Testis (tissue), 3 donors: ENCODE data around the gene WDFY4. TPM values are rescaled to one million over a fixed set of nuclear protein-coding genes. Genes with fewer than 3 reads are reported as not detected.

ENCODE experiments used
- DNase-seq: peaks from one replicate; pipeline ENCODE4 v3.0.0-alpha.2; 2019
- H3K27ac ChIP-seq, 2 donors: fragments of 200-600 bp; sonication (generic); one replicate each; pipeline ENCODE4 v1.5.1; 2019
- H3K27me3 ChIP-seq: fragments of 200-600 bp; sonication (generic); one replicate; pipeline ENCODE4 v1.5.1; 2019
- H3K36me3 ChIP-seq: fragments of 200-600 bp; sonication (generic); one replicate; pipeline ENCODE4 v1.5.1; 2017; ENCODE audit warnings: low read depth; ENCODE audit errors: missing control alignments
- H3K4me1 ChIP-seq: fragments of 200-600 bp; sonication (generic); one replicate; pipeline ENCODE4 v1.5.1; 2019
- H3K4me3 ChIP-seq, 2 donors: fragments of 200-600 bp; sonication (generic); one replicate each; pipeline ENCODE4 v1.5.1; 2017 to 2019
- H3K9me3 ChIP-seq: fragments of 200-600 bp; sonication (generic); one replicate; pipeline ENCODE4 v1.5.1; 2017
- POLR2A ChIP-seq: fragments of 450-650 bp; IDR thresholded peaks from one replicate; pipeline ENCODE4 v1.6.1; 2017; ENCODE audit warnings: antibody characterized with exemption, mild to moderate bottlenecking, moderate library complexity
- WGBS, 2 donors: methylation state at CpG; one replicate each; pipeline ENCODE4 v1.1.5; 2018; 5-methylcytosine and 5-hydroxymethylcytosine counted together
- intact Hi-C: fragments of 100-400 bp; cut with DNase I; formaldehyde crosslinking; loops from one replicate; pipeline ENCODE4 v1.15.1; 2023; ENCODE audit warnings: low total_unique reads
- polyA plus RNA-seq: library from polyadenylated mRNA; stranded (reverse); fragments of 350-450 nt; fragmentation: Illumina TruSeq; extraction: RNeasy Lipid Tissue Mini Kit (QIAGEN cat#74804); gene quantifications from one replicate; pipeline ENCODE4 v1.2.3, GENCODE V29; 2014; ENCODE audit warnings: low read depth, low replicate concordance; ENCODE audit not compliant: insufficient read depth
- total RNA-seq, 2 donors: library from RNA; depleted of rRNA; stranded (reverse); fragments of >200 nt; gene quantifications; one replicate each; pipeline ENCODE4 v1.2.3, GENCODE V29; 2016
- TF ChIP-seq, protein P1 (sequence below), 3 experiments: fragments of 450-650 bp in 2 of 3; fragments of 200-600 bp in 1 of 3; sonication (generic) in 1 of 3; IDR thresholded peaks; one replicate each; pipeline ENCODE4 v1.5.1; 2016 to 2019; ENCODE audit warnings: antibody characterized with exemption in 3 of 3, mild to moderate bottlenecking in 2 of 3, moderate library complexity in 1 of 3

The WDFY4 gene
- total and polyA plus RNA-seq, 3 donors from 2014 or later: 10.2 to 21.5 (median 18.4) TPM

DNA sequence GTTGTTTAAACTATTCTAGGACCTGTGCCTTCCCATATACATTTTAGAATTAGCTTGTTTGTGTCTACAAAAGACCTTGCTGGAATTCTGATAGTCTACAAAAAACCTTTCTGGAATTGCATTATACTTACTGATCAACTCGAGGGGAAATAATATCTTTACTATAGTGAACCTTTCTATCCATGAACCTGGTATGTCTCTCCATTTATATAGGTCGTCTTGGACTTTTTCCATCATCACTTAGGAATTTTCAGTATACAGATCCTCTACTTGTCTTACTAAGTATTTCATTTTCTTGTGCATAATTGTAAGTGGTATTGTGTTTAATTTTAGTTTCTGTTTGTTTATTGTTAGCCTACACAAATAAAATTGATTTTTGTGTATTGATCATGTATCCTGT is 101.1 kb downstream of the WDFY4 start:
- TF ChIP-seq, protein P1, sequence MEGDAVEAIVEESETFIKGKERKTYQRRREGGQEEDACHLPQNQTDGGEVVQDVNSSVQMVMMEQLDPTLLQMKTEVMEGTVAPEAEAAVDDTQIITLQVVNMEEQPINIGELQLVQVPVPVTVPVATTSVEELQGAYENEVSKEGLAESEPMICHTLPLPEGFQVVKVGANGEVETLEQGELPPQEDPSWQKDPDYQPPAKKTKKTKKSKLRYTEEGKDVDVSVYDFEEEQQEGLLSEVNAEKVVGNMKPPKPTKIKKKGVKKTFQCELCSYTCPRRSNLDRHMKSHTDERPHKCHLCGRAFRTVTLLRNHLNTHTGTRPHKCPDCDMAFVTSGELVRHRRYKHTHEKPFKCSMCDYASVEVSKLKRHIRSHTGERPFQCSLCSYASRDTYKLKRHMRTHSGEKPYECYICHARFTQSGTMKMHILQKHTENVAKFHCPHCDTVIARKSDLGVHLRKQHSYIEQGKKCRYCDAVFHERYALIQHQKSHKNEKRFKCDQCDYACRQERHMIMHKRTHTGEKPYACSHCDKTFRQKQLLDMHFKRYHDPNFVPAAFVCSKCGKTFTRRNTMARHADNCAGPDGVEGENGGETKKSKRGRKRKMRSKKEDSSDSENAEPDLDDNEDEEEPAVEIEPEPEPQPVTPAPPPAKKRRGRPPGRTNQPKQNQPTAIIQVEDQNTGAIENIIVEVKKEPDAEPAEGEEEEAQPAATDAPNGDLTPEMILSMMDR (IDR thresholded peaks at IDR 0.05): no peak
- no peak for TF ChIP-seq POLR2A
- Histone ChIP-seq H3K27me3 (no peaks in the 10 kb centered on the region), H3K36me3 (no peaks in the 10 kb centered on the region), H3K27ac (no peak overlapping the region), H3K4me1 (no peaks in the 10 kb centered on the region), H3K9me3 (no peaks in the 10 kb centered on the region), H3K4me3 (no peak overlapping the region)
- intact Hi-C loops: no loop called here
- 82% methylated on average over 2 of the region's 2 CpGs for WGBS, 2 donors
- no peak for DNase-seq

- Histone ChIP-seq H3K9me3 (no peaks in the 10 kb centered on the region), H3K4me1 (no peaks in the 10 kb centered on the region), H3K36me3 (no peaks in the 10 kb centered on the region), H3K27ac (no peak overlapping the region), H3K27me3 (no peaks in the 10 kb centered on the region), H3K4me3 (no peak overlapping the region)
- WGBS, 2 donors: 80 to 82% methylated on average over 4 of the region's 4 CpGs
- intact Hi-C loops: no loop called here
- no peak for DNase-seq
- no peak for TF ChIP-seq POLR2A
- TF ChIP-seq, protein P1 (IDR thresholded peaks at IDR 0.05): no peak
Observed at GRCh38 chr10:48786606-48787282, 102.1 kb downstream of the WDFY4 start.

- 94 to 96% methylated on average over 5 of the region's 5 CpGs for WGBS, 2 donors
- DNase-seq: no peak
- TF ChIP-seq, protein P1 (IDR thresholded peaks at IDR 0.05): no peak
- TF ChIP-seq POLR2A: no peak
Observed at GRCh38 chr10:48788554-48788953, 103.9 kb downstream of the WDFY4 start.

DNA sequence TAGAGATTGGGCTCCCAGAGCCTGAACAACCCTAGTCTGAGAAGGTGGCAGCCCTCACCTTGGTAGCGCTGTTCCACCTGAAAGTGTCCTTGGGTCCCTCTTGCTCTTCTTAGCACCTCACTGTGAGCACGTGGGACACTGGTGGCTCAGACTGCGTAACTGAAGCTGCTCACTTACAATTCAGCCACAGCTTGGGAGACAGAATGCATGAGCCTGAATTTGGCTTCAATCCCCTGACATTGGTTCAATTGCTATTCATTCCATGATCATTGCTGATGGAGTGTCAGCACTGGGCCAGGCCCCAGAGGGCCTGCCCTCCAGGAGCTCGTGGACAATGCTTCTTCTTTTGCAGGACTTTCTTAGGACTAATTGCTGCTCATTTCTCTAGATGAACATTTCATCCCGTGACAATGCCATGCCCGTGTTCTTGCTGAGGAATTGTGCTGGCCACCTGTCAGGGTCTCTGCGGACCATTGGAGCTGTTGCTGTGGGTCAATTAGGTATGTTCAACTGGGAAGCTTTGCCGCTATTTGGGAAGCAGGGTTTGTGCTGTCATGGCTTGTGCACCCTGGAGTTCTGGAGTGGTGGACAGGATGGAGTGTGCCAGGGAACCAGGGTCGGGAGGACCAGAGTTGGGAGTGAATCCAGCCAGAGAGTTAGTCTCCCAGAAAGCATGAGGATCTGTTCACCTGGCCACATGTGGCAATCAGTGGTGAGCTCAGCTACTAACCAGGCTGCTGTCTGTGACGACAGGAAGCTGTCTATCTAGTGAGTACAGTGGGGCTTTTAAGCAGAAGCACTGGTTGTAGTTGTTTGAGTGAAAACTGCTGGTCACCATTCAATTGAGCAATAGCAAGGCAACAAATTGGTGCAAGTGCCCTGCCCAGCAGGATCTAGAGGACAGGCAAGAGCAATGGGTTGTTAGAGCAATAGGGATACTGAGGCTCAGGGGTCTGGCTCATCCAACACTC is 105.1 kb downstream of the WDFY4 start:
- no peak for TF ChIP-seq POLR2A
- TF ChIP-seq, protein P1 (IDR thresholded peaks at IDR 0.05): no peak
- no peaks in the 10 kb centered on the region for H3K36me3 ChIP-seq
- H3K27me3 ChIP-seq: no peaks in the 10 kb centered on the region
- intact Hi-C loops: no loop called here
- H3K9me3 ChIP-seq: no peaks in the 10 kb centered on the region
- no peak overlapping the region for H3K4me3 ChIP-seq
- WGBS, 2 donors: 86 to 90% methylated on average over 10 of the region's 10 CpGs
- H3K4me1 ChIP-seq: no peaks in the 10 kb centered on the region
- H3K27ac ChIP-seq: no peak overlapping the region
- no peak for DNase-seq

More at GRCh38 chr10:48788554-48788953, 103.9 kb downstream of the WDFY4 start:
- Histone ChIP-seq H3K27me3 (no peaks in the 10 kb centered on the region), H3K36me3 (no peaks in the 10 kb centered on the region), H3K27ac (no peak overlapping the region), H3K9me3 (no peaks in the 10 kb centered on the region), H3K4me1 (no peaks in the 10 kb centered on the region), H3K4me3 (no peak overlapping the region)
- intact Hi-C loops: no loop called here
